NCI-H1436 treated with DMSO at 0.1 percent for 48 hours (cell line): ENCODE data around the gene ZNF385D.
"Not testable (repeated sequence)": the region's sequence is repeated elsewhere in the genome, so short reads cannot be mapped to it uniquely, and the experiment has no call there.

Source experiments
- DNase-seq: peaks from one replicate; lab custom pipeline; 2025; lab: John Stamatoyannopoulos, UW

Gene ZNF385D

GRCh38 chr3:21446027-21446426, 305.0 kb downstream of the ZNF385D start:
- no peak for DNase-seq

DNA sequence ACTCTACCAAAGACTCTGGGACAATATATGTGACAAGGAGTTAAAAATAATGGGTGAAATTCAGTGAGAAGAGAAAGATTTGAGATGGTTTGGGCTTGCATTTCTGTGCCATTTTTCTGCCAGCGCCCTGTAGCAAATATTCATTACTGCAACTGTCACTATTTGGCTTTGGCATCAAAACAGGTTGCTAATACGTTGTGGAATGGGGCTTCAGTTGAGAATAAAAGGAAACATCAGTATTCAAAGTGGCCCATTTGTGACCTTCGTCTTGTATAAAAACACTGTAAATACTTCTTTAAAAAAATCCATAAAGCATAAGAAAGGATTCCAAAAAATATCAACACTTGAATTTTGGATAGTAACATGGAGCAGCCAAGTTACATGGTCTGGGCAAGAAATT, 309.2 kb downstream of the ZNF385D start:
- DNase-seq: no peak

- DNase-seq: no peak
Observed at GRCh38 chr3:21436835-21437234, 314.2 kb downstream of the ZNF385D start.

GRCh38 chr3:21435871-21436270, 315.1 kb downstream of the ZNF385D start:
- DNase-seq: no peak

DNA sequence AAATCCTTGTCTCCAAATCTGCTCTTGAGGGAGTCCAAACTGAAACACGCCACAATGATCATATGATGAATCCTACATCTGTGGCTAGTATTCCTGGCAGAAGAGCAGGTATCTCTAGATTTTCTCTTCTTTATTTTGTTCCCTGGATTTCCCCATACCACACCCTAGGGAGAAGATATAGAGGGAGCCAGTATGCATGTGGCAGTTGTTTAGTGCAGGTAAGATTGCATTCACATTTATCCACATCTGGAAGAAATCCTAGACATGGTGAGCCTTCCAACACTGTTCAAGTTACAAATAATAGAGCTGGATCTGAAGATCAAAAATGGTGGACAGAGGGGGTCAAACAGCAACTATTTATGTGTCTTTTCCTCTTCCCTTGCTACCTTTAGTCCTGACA, 316.7 kb downstream of the ZNF385D start:
- no peak for DNase-seq

DNA sequence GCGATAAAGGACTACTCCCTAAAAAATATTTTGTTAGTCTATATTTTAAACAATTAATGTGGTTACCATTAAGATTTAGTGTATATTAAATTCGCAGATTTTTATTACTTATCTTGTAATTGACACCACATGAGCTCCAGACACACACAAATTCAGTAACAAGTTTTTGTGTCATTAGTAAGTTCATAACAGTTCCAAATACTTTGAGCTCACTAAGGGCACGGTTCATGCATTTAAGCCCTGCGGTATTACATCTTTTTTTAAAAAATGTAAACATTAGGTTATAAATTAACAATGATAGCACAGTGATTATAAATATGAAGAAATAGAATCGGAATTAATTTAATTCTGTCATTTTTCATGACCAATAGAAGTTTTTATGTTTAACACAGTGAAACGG, 317.3 kb downstream of the ZNF385D start:
- no peak for DNase-seq

DNA sequence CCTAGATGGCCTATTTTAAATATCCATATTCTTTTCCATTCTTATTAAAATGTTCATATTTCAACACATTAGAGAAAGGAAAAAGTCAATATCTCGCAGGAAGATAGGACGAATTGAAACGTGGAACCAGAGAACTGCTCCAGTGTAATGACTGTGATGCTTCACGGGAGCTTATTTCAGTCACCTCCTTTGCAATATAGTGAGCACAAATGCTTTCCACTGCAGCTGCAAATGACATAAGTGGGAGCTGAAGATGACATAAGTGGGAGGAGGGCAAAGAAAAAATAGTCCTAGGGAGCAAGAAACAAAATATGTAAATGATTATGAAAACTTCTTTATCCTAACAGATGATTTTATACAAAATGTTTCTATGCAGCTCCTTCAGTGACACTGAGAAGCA, 324.1 kb downstream of the ZNF385D start:
- no peak for DNase-seq

DNA sequence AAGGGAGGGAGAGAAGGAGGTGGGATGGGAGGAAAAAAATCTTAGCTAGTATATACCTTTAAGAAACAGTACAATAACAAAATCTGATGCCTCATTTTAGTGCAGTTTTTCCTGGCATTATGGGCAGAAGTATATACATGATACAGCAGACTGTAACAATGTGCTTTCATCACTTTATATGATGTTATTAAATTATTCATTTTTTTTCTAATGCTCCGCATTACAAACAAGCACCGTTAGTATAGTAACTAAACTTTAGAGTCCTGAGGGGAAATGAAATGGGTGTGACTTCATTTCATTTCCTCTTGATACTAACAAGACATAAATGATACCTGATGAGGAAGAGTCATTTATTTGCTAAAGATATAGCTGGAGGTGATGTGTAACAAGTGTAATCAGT, 325.3 kb downstream of the ZNF385D start:
- no peak for DNase-seq

- no peak for DNase-seq
Observed at GRCh38 chr3:21421096-21421495, 329.9 kb downstream of the ZNF385D start.

- no peak for DNase-seq
Observed at GRCh38 chr3:21417991-21418390, 333.0 kb downstream of the ZNF385D start.

- DNase-seq: no peak
Observed at GRCh38 chr3:21414506-21414905, 336.5 kb downstream of the ZNF385D start.

- DNase-seq: no peak
Observed at GRCh38 chr3:21411058-21411457, 340.0 kb downstream of the ZNF385D start.

DNA sequence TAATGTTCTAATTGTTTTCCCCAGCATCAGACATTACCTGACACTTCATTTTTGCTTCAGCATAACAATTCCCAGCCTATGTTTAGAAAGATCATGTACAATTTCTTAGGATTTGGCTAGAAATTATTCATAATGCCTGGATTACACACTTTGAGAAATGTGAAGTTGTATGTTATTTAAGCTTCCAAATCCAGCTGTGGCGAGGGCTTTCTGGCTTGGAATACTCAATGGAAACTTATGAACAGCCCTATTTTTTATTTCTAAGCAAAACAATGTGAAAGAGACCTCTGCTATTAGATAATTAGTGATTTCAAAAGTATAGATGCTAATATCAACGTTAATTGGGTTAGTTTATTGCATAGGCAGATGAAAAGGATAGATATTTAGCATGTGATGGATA, 341.6 kb downstream of the ZNF385D start:
- no peak for DNase-seq

- no peak for DNase-seq
Observed at GRCh38 chr3:21407743-21408142, 343.3 kb downstream of the ZNF385D start.

DNA sequence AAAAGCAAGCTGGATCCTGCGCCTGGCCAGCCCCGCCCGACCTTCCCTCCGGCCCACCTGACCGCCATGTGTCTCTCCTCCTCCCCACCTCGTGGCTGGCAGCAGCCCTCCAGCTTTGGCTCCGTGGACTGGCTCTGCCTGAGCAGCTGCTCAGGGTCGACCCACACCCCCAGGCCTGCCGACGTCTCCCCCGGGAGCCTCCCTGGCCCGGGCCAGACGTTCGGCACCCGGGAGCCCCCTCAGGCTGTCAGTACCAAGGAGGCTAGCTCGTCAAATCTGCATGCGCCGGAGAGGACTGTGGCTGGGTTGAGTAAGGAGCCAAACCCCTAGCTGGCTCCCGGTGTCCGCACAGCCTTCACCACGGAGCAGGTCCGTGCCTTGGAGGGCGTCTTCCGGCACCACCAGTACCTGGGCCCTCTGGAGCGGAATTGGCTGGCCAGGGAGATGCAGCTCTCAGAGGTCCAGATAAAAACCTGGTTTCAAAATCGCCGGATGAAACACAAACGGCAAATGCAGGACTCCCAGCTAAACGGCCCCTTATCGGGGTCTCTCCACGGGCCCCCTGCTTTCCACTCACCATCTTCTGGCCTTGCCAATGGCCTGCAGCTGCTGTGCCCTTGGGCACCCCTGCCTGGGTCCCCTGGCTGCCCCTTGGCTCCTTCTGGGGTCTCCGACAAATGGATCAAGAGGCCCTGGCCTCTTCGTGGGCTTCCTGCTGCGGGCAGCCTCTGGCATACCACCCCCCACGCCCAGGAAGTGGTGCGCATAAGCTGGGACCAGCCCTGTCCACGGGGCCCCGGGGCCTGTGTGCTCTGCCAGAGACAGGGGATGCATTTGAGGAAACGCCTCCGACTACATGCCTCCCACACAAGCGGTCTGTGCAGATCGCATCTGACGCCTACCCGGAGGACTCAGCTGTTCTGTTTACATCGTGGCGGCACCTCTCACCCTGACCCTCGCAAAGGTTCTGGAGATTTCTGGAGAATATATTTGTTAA, 345.0 kb downstream of the ZNF385D start:
- DNase-seq: no peak

DNA sequence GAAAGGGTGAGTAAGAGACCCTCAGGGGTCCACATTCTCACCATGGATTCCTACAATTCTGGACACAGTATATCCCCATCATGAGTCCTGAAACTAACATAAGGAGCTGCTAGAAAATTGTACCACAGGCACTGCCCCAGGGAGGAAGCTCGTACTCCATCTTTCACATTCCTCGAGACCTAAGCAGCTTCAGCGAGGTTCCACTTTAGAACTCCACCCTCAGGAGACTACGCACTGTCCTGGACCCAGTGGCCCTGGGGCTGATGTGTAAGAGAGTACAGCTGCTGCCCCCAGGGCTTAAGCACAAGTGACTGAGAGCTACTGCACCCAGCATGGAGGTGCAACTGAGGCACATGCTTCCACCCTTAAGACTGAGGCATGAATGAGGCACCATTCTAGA, 352.5 kb downstream of the ZNF385D start:
- no peak for DNase-seq

- no peak for DNase-seq
Observed at GRCh38 chr3:21393683-21394311, 357.2 kb downstream of the ZNF385D start.

- no peak for DNase-seq
Observed at GRCh38 chr3:21392526-21392925, 358.5 kb downstream of the ZNF385D start.

DNA sequence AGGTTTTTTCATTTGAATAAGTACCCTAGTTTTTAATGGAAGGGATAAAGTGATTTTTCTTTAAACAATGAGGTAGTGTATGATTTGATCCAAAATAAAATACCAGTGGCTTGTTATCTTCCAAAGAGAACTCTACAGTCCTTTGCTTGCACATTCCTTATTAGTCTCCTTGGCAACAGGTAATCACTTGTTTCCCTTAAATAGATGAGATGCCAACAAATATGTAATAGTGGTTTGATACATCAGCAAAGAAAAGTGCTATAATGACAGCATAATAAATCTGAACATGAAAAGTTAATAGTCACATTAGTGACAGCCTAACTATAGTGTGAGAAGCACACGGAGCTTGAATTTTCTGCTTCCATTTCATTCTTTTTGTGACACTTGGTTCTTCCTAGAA, 360.2 kb downstream of the ZNF385D start:
- no peak for DNase-seq

GRCh38 chr3:21390136-21390535, 360.9 kb downstream of the ZNF385D start:
- DNase-seq: no peak

GRCh38 chr3:21387142-21387826, 363.7 kb downstream of the ZNF385D start:
- not testable (repeated sequence) for DNase-seq

- not testable (repeated sequence) for DNase-seq
Observed at GRCh38 chr3:21378036-21378435, 373.0 kb downstream of the ZNF385D start.
